ENCODE results near the gene HIP1. TPM values are rescaled to one million over a fixed set of nuclear protein-coding genes. Genes with fewer than 3 reads are reported as not detected.

The HIP1 gene
- total and polyA plus RNA-seq, 9 of the 15 experiments (the other 6 are each of a cell fraction or from before 2014, with no cell fraction given), result 2.4 to 13.7 (median 9.5) TPM

GRCh38 chr7:75631711-75632110 lies 107.0 kb downstream of the HIP1 start (continued):
- no peak for TF ChIP-seq CGGBP1 (CRISPR knock-in tag; IDR thresholded peaks at IDR 0.05)
- no peak for TF ChIP-seq DNMT1 (IDR thresholded peaks at IDR 0.05)
- TF ChIP-seq NFATC3 (IDR thresholded peaks at IDR 0.05), result no peak
- TF ChIP-seq STAT5B (CRISPR knock-in tag; IDR thresholded peaks at IDR 0.05), result no peak
- TF ChIP-seq FOSL1 (tag; conservative IDR thresholded peaks at IDR 0.05), result no peak
- TF ChIP-seq LCOR (CRISPR knock-in tag; IDR thresholded peaks at IDR 0.05), result 0 out of 2 replicates have a peak, but pooled peaks have one; percentile 46
- no peak for TF ChIP-seq POLR3G (IDR thresholded peaks at IDR 0.05; ENCODE audit: extremely low read depth, insufficient read length, insufficient replicate concordance)
- TF ChIP-seq CBFA2T3 (IDR thresholded peaks at IDR 0.05), result peak; percentile 88
- no peak for TF ChIP-seq ZBTB34 (CRISPR knock-in tag; IDR thresholded peaks at IDR 0.05)
- TF ChIP-seq HMGN3 (IDR thresholded peaks at IDR 0.05; ENCODE audit: borderline replicate concordance, extremely low read depth, insufficient read length, low read depth, low read length), result no peak
- no peak for TF ChIP-seq RAD51 (IDR thresholded peaks at IDR 0.05; ENCODE audit: borderline replicate concordance, low read depth)
- TF ChIP-seq HEY1 (CRISPR knock-in tag; IDR thresholded peaks at IDR 0.05; ENCODE audit: borderline replicate concordance), result no peak
- TF ChIP-seq HIVEP1 (CRISPR knock-in tag; IDR thresholded peaks at IDR 0.05), result no peak
- no peak for TF ChIP-seq BRF2 (IDR thresholded peaks at IDR 0.05; ENCODE audit: borderline replicate concordance, insufficient read depth, insufficient read length)
- TF ChIP-seq STAG1 (CRISPR knock-in tag; IDR thresholded peaks at IDR 0.05; ENCODE audit: borderline replicate concordance), result no peak
- no peak for TF ChIP-seq ZNF274 (IDR thresholded peaks at IDR 0.05; ENCODE audit: borderline replicate concordance, low read depth, low read length)
- TF ChIP-seq FOXJ2 (tag; IDR thresholded peaks at IDR 0.05), result no peak
- no peak for TF ChIP-seq TEAD2 (tag; IDR thresholded peaks at IDR 0.05)
- TF ChIP-seq NFIC (IDR thresholded peaks at IDR 0.05), result no peak
- TF ChIP-seq CEBPZ (IDR thresholded peaks at IDR 0.05; ENCODE audit: borderline replicate concordance, low read depth, low read length), result no peak
- no peak for TF ChIP-seq E2F5 (CRISPR knock-in tag; IDR thresholded peaks at IDR 0.05)
- TF ChIP-seq HMBOX1 (IDR thresholded peaks at IDR 0.05), result no peak
